GM23248 (cell line): Measurements from ENCODE around the gene TMEM51.

Source experiments
- EZH2 ChIP-seq: fragments of 200-600 bp; sonication (generic); IDR thresholded peaks from 2 replicates; pipeline ENCODE4 v1.6.1; 2018; ENCODE audit warnings: antibody characterized with exemption, mild to moderate bottlenecking; ENCODE audit not compliant: insufficient read depth, poor library complexity, severe bottlenecking
- EZH2phosphoT487 ChIP-seq: fragments of 200-600 bp; sonication (generic); IDR thresholded peaks from 2 replicates; pipeline ENCODE4 v1.6.1; 2018; ENCODE audit warnings: antibody characterized with exemption, moderate library complexity, mild to moderate bottlenecking, low read depth; ENCODE audit not compliant: insufficient read depth

- TF ChIP-seq EZH2phosphoT487, result no peak
- TF ChIP-seq EZH2, result no peak
Measured at GRCh38 chr1:15196807-15197530, 43.4 kb downstream of the TMEM51 start.
